Measurements from ENCODE around the gene PI4KB. TPM values are rescaled to one million over a fixed set of nuclear protein-coding genes. Genes with fewer than 3 reads are reported as not detected.

The PI4KB gene
- total and polyA plus RNA-seq, 2 of the 4 experiments (the other 2 are of a cell fraction) = 82.4 to 94.5 TPM

GRCh38 chr1:151281225-151281968 is 45.8 kb downstream of the PI4KB start (continued):
- TF ChIP-seq ELK1 (IDR thresholded peaks at IDR 0.05; ENCODE audit: borderline replicate concordance, low read depth, low read length) (no peak), BHLHE40 (IDR thresholded peaks at IDR 0.05; ENCODE audit: low read depth, low read length) (peak; percentile 90)

DNA sequence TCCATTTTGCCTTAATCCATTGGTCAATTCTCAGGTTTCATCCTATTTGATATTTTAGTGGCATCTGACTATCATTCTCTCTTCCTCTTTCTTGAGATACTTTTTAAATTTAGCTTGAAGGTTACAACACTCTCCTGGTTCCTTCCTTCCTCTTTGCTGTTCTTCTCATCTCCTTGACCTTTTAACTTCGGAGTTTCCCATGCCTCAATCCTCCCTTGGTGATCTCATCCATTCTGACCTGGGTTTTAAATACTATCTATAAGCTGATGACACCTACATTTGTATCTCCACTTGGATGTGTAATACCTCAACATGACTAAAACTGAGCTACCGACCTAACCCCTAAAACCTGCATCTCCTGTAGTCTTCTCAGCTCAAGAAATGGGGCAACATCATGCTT is 50.0 kb downstream of the PI4KB start:
- no peak overlapping the region for H3K27ac ChIP-seq (ENCODE audit: insufficient read depth, low read length)
- intact Hi-C loops (cut with micrococcal nuclease) = no loop called here

More for the DNA sequence above, 50.0 kb downstream of the PI4KB start:
- no peak overlapping the region for H3K14ac ChIP-seq (replicated peaks; ENCODE audit: low read depth, low read length)
- H3K23ac ChIP-seq (ENCODE audit: low read depth, low read length) = no peak overlapping the region
- 0 out of 2 replicates have a peak, but pooled peaks cover 3% of the 10 kb centered on the region for H3K9me1 ChIP-seq (ENCODE audit: insufficient read depth, low read length)
- no peak overlapping the region for H2BK5ac ChIP-seq (ENCODE audit: low read depth, low read length, poor library complexity, severe bottlenecking)
- H3K4me2 ChIP-seq (ENCODE audit: low read depth, low read length) = no peak overlapping the region
- WGBS, 2 experiments (ENCODE audit: extremely low coverage in 2 of 2, insufficient read length in 1 of 2) = 79% methylated on average over 2 of the region's 2 CpGs; no CpG with 5 or more reads in 1 of the 2 experiments
- no peak overlapping the region for H2BK120ac ChIP-seq (ENCODE audit: low read depth, low read length)
- H3K56ac ChIP-seq (ENCODE audit: extremely low read depth, insufficient read depth, low read length) = no peak overlapping the region
- dilution Hi-C loops (cut with HindIII; ENCODE audit: low sequenced_read_pairs, unreplicated experiment) = no loop called here
- no peak overlapping the region for H2AFZ ChIP-seq (replicated peaks; ENCODE audit: low read length, poor library complexity)
- H3K4ac ChIP-seq (ENCODE audit: low read depth, low read length) = no peak overlapping the region
- H2AK5ac ChIP-seq (ENCODE audit: low read depth, low read length) = no peak overlapping the region
- no peaks in the 10 kb centered on the region for H3K9me3 ChIP-seq (ENCODE audit: control insufficient read depth, insufficient read depth, low read length)
- CTCF ChIA-PET = no interaction called here
- no peak overlapping the region for H2BK20ac ChIP-seq (ENCODE audit: low read depth, low read length)
- no peaks in the 10 kb centered on the region for H3K4me1 ChIP-seq (ENCODE audit: control insufficient read depth, insufficient read depth, low read length)
- H3K18ac ChIP-seq (ENCODE audit: low read depth, low read length) = no peak overlapping the region
- POLR2A ChIA-PET (ENCODE audit: unreplicated experiment) = no interaction called here
- peaks cover 0 to 4% of the 10 kb centered on the region in 2 experiments; a peak in 1 of 4 replicates for H3K79me1 ChIP-seq (ENCODE audit: low read depth in 1 of 2, low read length in 2 of 2)
- H4K8ac ChIP-seq (ENCODE audit: low read depth in 2 of 2, low read length in 2 of 2) = no peak overlapping the region
- TF ChIP-seq MAZ (IDR thresholded peaks at IDR 0.05; ENCODE audit: borderline replicate concordance, low read depth, low read length) (no peak), CTCF (conservative IDR thresholded peaks at IDR 0.05; ENCODE audit: low read depth, low read length) (no peak), NFE2L2 (IDR thresholded peaks at IDR 0.05; ENCODE audit: low read depth, low read length) (no peak)
- H3K36me3 ChIP-seq (ENCODE audit: control insufficient read depth, insufficient read depth, low read length) = no peaks in the 10 kb centered on the region; the same call in 1 of the 2 replicates
- DNase-seq = no peak
- H2BK15ac ChIP-seq (ENCODE audit: low read depth, low read length) = no peak overlapping the region
- no peaks in the 10 kb centered on the region for H3K27me3 ChIP-seq (ENCODE audit: control insufficient read depth, insufficient read depth, low read length)
- no peak for ATAC-seq (ENCODE audit: low read depth)
- H4K20me1 ChIP-seq (ENCODE audit: insufficient read depth, low read length) = no peaks in the 10 kb centered on the region; the same call in 1 of the 2 replicates
- no TSS peak for BruUV-seq (replicated peaks)
- H2AK9ac ChIP-seq (replicated peaks; ENCODE audit: low read depth, low read length, poor library complexity) = no peak overlapping the region
- no peak overlapping the region for H4K91ac ChIP-seq (ENCODE audit: insufficient read depth, low read depth, low read length)
- in situ Hi-C loops (cut with MboI; ENCODE audit: low sequenced_read_pairs) = no loop called here
- no peak overlapping the region for H3K9ac ChIP-seq (ENCODE audit: low read depth, low read length)
- no peak overlapping the region for H4K5ac ChIP-seq (ENCODE audit: low read depth, low read length)
- no peak overlapping the region for H3K4me3 ChIP-seq (ENCODE audit: insufficient read depth, low read depth, low read length)

Measured in IMR-90 (cell line).